ENCODE data around the gene APH1A. TPM values are rescaled to one million over a fixed set of nuclear protein-coding genes. Genes with fewer than 3 reads are reported as not detected.
"Not testable (repeated sequence)": the region's sequence is repeated elsewhere in the genome, so short reads cannot be mapped to it uniquely, and the experiment has no call there.

APH1A gene

DNA sequence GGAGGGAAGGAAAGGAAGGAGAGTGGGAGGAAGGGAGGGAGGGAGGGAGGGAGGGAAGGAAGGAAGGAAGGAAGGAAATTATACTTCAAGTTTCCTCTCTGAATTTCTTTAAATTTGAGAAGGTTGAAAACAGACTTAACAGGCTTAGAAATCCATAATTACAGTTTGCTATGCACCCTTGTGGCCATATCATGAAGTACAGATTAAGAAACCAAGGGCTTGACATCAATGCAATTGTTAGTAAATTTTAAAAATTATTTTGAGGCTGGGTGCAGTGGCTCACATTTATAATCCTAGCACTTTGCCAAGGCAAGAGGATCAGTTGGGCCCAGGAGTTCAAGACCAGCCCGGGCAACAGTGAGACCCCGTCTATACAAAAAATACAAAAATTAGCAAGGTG is 47.3 kb downstream of the APH1A start:
- Histone ChIP-seq H3K36me3 (ENCODE audit: control insufficient read depth, insufficient read depth, low read length) (peaks cover 5% of the 10 kb centered on the region), H3K18ac (ENCODE audit: low read length) (no peak overlapping the region), H4K8ac (ENCODE audit: low read depth, low read length) (no peak overlapping the region), H3K4me1 (ENCODE audit: control insufficient read depth, low read depth, low read length) (no peaks in the 10 kb centered on the region), H3K4ac (ENCODE audit: low read depth, low read length) (no peak overlapping the region), H2BK15ac (replicated peaks; ENCODE audit: low read depth) (no peak overlapping the region), H3K56ac (ENCODE audit: low read length) (no peak overlapping the region), H3K79me2 (ENCODE audit: control insufficient read depth, insufficient read depth, low read length) (no peaks in the 10 kb centered on the region), H2BK5ac (ENCODE audit: low read length) (no peak overlapping the region), H3K23ac (ENCODE audit: low read length) (no peak overlapping the region), H3K4me3 (ENCODE audit: low read length) (no peak overlapping the region), H2AK5ac (ENCODE audit: low read length) (no peak overlapping the region), H3K27me3 (ENCODE audit: insufficient read depth, low read length, poor library complexity) (no peaks in the 10 kb centered on the region), H2BK120ac (ENCODE audit: low read depth, low read length) (no peak overlapping the region), H4K5ac (ENCODE audit: low read length) (no peak overlapping the region), H3K79me1 (ENCODE audit: low read length) (no peaks in the 10 kb centered on the region), H3K27ac (ENCODE audit: low read depth, low read length) (no peak overlapping the region), H3K9ac (ENCODE audit: low read length) (no peak overlapping the region), H3K4me2 (ENCODE audit: low read length) (no peak overlapping the region)
- no CpG with 5 or more reads among the region's 2 CpGs for WGBS (ENCODE audit: extremely low coverage, insufficient coverage, low lambda C conversion rate)
- no peak for DNase-seq

- not testable (repeated sequence) for H2BK120ac ChIP-seq (ENCODE audit: low read depth, low read length); H3K36me3 ChIP-seq (ENCODE audit: control insufficient read depth, insufficient read depth, low read length); H3K9ac ChIP-seq (ENCODE audit: low read length); H2AK5ac ChIP-seq (ENCODE audit: low read length); H3K27me3 ChIP-seq (ENCODE audit: insufficient read depth, low read length, poor library complexity); H3K27ac ChIP-seq (ENCODE audit: low read depth, low read length); H2BK5ac ChIP-seq (ENCODE audit: low read length); H3K4me3 ChIP-seq (ENCODE audit: low read length); H3K4me2 ChIP-seq (ENCODE audit: low read length); H3K18ac ChIP-seq (ENCODE audit: low read length); H3K79me2 ChIP-seq (ENCODE audit: control insufficient read depth, insufficient read depth, low read length); H4K8ac ChIP-seq (ENCODE audit: low read depth, low read length); H3K23ac ChIP-seq (ENCODE audit: low read length); H3K56ac ChIP-seq (ENCODE audit: low read length); H4K5ac ChIP-seq (ENCODE audit: low read length); H3K4ac ChIP-seq (ENCODE audit: low read depth, low read length); H2BK15ac ChIP-seq (replicated peaks; ENCODE audit: low read depth); H3K79me1 ChIP-seq (ENCODE audit: low read length); H3K4me1 ChIP-seq (ENCODE audit: control insufficient read depth, low read depth, low read length); DNase-seq
- no CpG with 5 or more reads among the region's 6 CpGs for WGBS (ENCODE audit: extremely low coverage, insufficient coverage, low lambda C conversion rate)
These were observed 53.0 kb downstream of the APH1A start for GRCh38 chr1:150215855-150216254.

Small RNAs within 50 kb of the gene (small RNA-seq; reads per million reads assigned to genes)
- gene RNU2-17P (ENCODE audit: insufficient read depth) = not detected

Data from mesendoderm (in vitro differentiated cells).